ENCODE data around the gene CLEC4M.
"Not testable (repeated sequence)": the region's sequence is repeated elsewhere in the genome, so short reads cannot be mapped to it uniquely, and the experiment has no call there.

CLEC4M gene

DNA sequence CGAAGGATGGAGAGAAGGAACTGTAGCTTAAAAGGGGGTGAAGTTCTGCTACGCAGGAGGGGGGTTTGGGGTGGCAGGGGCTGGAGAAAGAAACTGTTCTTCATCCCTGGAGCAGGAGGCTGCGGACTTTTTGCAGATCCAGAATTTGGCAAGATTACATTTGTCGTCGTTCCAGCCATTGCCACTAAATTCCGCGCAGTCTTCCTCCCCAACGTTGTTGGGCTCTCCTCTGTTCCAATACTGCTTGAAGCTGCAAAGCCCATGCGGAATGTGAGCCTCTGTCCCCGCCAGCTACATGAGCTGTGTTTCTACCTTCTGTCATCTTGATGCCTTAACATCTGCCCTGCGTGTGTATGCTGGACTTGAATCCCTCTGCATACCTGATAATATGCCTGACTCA is 20.1 kb upstream of the CLEC4M start:
- TF ChIP-seq SP1 (IDR thresholded peaks at IDR 0.05) = no peak
- TF ChIP-seq BHLHE40 (IDR thresholded peaks at IDR 0.05; ENCODE audit: borderline replicate concordance) = no peak
- TF ChIP-seq HDGF (IDR thresholded peaks at IDR 0.05; ENCODE audit: borderline replicate concordance) = no peak
- TF ChIP-seq L3MBTL2 (conservative IDR thresholded peaks at IDR 0.05) = no peak
- TF ChIP-seq, protein P1, sequence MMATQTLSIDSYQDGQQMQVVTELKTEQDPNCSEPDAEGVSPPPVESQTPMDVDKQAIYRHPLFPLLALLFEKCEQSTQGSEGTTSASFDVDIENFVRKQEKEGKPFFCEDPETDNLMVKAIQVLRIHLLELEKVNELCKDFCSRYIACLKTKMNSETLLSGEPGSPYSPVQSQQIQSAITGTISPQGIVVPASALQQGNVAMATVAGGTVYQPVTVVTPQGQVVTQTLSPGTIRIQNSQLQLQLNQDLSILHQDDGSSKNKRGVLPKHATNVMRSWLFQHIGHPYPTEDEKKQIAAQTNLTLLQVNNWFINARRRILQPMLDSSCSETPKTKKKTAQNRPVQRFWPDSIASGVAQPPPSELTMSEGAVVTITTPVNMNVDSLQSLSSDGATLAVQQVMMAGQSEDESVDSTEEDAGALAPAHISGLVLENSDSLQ (IDR thresholded peaks at IDR 0.05) = no peak
- no peak for TF ChIP-seq SUZ12 (IDR thresholded peaks at IDR 0.05)
- no peak for TF ChIP-seq FOXM1 (IDR thresholded peaks at IDR 0.05; ENCODE audit: borderline replicate concordance)
- ChIA-PET CTCF (interaction anchor here (0.7 kb wide), 1 partner anchor 63 kb away, joined by 3 read pairs; no protein-coding TSS in a partner anchor), POLR2A (no interaction called here)
- no peak for DNase-seq (ENCODE audit: extremely low spot score)

DNA sequence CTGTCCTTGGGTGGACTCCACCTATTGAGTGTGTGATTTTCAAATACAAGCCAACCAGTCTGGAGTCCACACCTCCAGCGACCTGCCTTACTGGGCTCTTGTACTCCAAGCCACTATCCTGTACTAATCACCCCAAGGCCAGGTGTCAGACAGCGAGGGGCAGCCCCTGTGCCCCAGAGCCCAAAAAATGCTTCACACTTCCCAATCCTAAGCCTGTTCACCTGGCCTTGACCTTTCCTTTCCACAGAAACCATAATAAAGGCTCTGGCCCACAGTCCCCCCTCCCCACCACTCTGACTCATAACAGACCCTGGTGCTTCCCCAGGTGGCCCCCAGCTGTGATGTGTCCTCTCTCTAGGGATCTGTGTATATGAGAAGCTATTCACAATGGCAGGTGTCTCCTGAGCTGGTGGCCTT is 19.6 kb upstream of the CLEC4M start:
- DNase-seq (ENCODE audit: extremely low spot score) = no peak
- ChIA-PET CTCF (no interaction called here), POLR2A (no interaction called here)
- TF ChIP-seq FOXA1 (IDR thresholded peaks at IDR 0.05) (no peak), FOXK2 (IDR thresholded peaks at IDR 0.05) (no peak), FOXM1 (IDR thresholded peaks at IDR 0.05; ENCODE audit: borderline replicate concordance) (no peak), LEF1 (IDR thresholded peaks at IDR 0.05; ENCODE audit: borderline replicate concordance) (no peak), SUZ12 (IDR thresholded peaks at IDR 0.05) (no peak), TARDBP (IDR thresholded peaks at IDR 0.05) (no peak), BHLHE40 (IDR thresholded peaks at IDR 0.05; ENCODE audit: borderline replicate concordance) (no peak), L3MBTL2 (conservative IDR thresholded peaks at IDR 0.05) (no peak), ELF4 (IDR thresholded peaks at IDR 0.05) (no peak), HDGF (IDR thresholded peaks at IDR 0.05; ENCODE audit: borderline replicate concordance) (no peak)

DNA sequence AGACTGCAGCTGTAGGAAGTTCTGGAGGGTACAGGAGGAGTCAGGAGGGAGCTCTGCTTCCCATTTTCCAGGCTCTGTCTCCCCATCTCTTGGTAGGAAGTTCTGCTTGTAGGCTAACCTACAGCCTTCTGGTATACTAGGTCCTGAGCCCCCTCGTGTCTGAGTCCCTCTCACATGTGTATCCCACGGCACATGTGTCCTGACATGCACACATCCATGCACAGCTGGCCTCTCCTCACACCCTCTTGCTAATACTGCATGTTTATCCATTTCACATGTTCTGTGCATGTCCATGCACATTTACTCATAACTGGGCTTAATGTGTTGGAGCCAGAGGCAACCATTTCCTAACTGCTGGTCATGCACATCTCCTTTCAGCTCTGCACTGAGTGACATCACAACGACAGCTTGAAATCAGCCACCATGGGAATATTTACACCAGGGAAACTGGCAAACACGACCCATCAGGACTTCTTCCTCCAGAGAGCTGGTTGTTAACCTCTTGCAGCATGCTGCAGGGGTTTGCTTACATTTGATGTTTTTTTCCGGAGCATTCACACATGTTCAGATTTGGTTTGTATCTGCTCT is 18.8 kb upstream of the CLEC4M start:
- TF ChIP-seq SUZ12 (IDR thresholded peaks at IDR 0.05) = no peak
- no peak for TF ChIP-seq FOXM1 (IDR thresholded peaks at IDR 0.05; ENCODE audit: borderline replicate concordance)
- no peak for TF ChIP-seq NFRKB (IDR thresholded peaks at IDR 0.05)
- no peak for TF ChIP-seq CTBP1 (IDR thresholded peaks at IDR 0.05; ENCODE audit: borderline replicate concordance)
- no peak for DNase-seq (ENCODE audit: extremely low spot score)
- CTCF ChIA-PET = no interaction called here
- POLR2A ChIA-PET = no interaction called here

DNA sequence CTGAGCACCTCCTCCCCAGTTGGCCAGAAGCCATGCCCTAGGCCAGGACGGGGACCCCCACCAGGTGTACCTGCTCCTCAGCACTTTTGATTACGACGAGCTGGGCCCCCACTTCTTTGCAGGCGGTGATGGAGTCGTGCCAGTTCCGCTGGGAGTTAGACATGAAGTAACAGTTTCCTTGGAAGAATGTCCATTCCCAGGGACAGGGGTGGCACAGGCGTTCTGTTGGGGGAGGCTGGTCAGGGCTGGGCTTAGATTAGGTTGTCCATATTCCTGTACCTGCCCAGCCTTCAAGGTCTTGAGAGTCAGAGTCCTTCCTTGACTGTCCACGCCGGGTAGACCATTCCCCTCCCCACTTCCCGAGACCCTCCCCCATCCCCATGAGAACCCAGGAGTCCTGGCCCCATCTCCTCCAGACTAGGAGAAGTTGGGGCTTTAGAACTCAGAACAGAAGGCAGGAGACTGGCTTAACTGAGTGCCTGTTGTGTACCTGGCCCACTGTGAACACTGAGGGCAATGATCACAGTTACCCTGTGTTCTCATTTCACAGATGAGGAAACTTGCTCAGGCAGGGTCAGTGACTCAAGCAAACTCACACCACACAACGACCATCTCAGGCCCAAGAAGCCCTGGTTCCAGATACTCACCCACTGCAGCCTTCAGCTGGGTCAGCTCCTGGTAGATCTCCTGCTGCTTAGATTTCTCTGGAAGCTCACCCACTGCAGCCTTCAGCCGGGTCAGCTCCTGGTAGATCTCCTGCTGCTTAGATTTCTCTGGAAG is 18.0 kb upstream of the CLEC4M start:
- DNase-seq (ENCODE audit: extremely low spot score) = no peak
- TF ChIP-seq FOXA1 (IDR thresholded peaks at IDR 0.05) (no peak), SUZ12 (IDR thresholded peaks at IDR 0.05) (no peak), TARDBP (IDR thresholded peaks at IDR 0.05) (no peak), ELF4 (IDR thresholded peaks at IDR 0.05) (no peak), ARNT (IDR thresholded peaks at IDR 0.05) (no peak), FOXM1 (IDR thresholded peaks at IDR 0.05; ENCODE audit: borderline replicate concordance) (no peak), FOXK2 (IDR thresholded peaks at IDR 0.05) (no peak), SP1 (IDR thresholded peaks at IDR 0.05) (no peak), BHLHE40 (IDR thresholded peaks at IDR 0.05; ENCODE audit: borderline replicate concordance) (no peak), HDGF (IDR thresholded peaks at IDR 0.05; ENCODE audit: borderline replicate concordance) (no peak), ZNF384 (IDR thresholded peaks at IDR 0.05) (no peak)
- TF ChIP-seq, protein P1 (IDR thresholded peaks at IDR 0.05) = no peak
- CTCF ChIA-PET = no interaction called here
- POLR2A ChIA-PET = no interaction called here

DNA sequence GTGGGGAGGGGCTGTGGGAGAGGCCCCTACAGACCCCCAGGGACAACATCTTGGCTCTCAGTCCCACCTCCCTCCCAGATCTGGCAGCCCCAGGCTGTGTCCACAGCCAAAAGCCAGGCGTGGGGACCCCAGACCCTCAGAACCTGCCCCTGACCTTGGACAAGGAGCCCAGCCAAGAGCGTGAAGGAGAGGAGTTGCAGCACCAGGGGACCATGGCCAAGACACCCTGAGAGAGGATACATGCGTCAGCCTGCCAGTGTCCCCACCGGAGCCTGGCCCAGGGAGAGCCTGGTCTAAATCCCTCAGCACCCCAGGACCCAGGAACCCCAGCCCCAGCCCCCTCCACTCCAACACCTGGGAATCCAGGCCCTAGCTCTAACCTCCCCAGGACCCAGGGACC is 16.7 kb upstream of the CLEC4M start:
- POLR2A ChIA-PET; CTCF ChIA-PET; DNase-seq (ENCODE audit: extremely low spot score): not testable (repeated sequence)

DNA sequence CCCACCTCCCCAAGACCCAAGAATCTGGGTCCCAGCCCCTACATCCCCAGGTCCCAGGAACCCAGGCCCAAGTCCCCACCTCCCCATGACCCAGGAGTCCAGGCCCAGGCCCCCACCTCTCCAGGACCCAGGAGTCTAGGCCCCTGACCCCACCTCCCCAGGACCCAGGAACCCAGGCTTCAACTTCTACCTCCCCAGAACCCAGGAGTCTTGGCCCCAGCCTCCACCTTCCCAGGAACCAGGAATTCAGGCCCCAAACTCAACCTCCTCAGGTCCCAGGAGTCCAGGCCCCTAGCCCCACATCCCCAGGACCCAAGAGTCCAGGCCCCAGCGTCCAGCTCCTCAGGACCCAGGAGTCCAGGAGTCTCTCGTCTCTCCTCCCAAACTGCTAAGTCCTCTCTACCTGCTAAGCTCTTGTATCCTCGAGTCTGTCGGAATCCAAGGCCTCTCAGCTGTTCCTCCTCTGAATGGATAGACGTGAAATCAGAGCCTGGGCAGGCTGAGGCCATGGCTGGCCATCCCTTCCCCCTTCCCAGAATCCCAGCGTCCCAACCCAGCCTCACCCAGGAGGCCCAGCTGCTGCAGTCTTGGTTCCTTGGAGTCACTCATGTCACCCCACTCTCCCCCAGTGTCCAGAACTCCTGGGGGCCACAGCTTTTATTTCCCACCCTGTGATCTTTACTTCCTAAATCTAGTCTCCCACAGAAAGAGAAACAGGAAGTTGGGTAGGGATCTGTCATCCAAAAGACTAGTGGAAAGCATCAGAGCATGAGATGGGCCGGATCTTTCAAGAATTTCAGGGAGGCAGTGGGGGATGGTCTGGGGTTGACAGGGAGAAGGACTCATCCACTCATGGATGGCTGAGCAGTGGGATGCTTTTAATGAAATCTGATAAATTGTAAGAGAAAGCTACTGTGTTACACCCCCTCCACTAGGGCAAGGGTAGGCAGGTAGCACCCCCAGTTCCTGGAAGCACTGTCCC is 15.8 kb upstream of the CLEC4M start, which contains the start of gene CD209:
TSS of gene CD209 (minus strand) at position 632 of the 982 bp plus-strand sequence. CDS start at position 609, 23 bp downstream.
- ChIA-PET CTCF (no interaction called here), POLR2A (no interaction called here)
- no peak for TF ChIP-seq FOXA1 (IDR thresholded peaks at IDR 0.05)
- no peak for TF ChIP-seq TARDBP (IDR thresholded peaks at IDR 0.05)
- TF ChIP-seq L3MBTL2 (conservative IDR thresholded peaks at IDR 0.05) = no peak
- no peak for TF ChIP-seq NFRKB (IDR thresholded peaks at IDR 0.05)
- no peak for TF ChIP-seq SUZ12 (IDR thresholded peaks at IDR 0.05)

DNA sequence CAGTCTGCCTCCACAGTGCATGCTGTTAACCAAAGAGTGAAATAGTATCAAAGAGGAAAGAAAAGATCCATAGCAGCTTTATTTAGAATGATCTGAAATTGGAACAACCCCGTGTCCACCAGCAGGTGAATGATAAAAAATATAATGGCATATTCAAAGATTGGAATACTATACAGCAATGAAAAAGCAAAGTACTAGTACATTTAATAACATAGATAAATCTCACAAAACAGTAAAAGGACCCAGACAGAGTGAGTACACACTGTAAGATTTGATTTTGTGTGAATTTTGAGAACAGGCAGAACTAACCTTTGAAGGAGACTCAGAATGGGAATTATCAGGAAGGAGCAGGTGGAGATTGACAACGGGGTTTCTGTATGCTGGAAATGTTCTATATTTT is 14.9 kb upstream of the CLEC4M start:
- no peak for DNase-seq (ENCODE audit: extremely low spot score)
- POLR2A ChIA-PET = no interaction called here
- TF ChIP-seq CTBP1 (IDR thresholded peaks at IDR 0.05; ENCODE audit: borderline replicate concordance) (no peak), SUZ12 (IDR thresholded peaks at IDR 0.05) (no peak), HDGF (IDR thresholded peaks at IDR 0.05; ENCODE audit: borderline replicate concordance) (no peak), ELF4 (IDR thresholded peaks at IDR 0.05) (no peak)
- TF ChIP-seq, protein P1 (IDR thresholded peaks at IDR 0.05) = no peak
- CTCF ChIA-PET = no interaction called here

More for the DNA sequence above, 15.8 kb upstream of the CLEC4M start, which contains the start of gene CD209:
- DNase-seq (ENCODE audit: extremely low spot score) = no peak
